Measurements from ENCODE around the gene NOSIP. TPM values are rescaled to one million over a fixed set of nuclear protein-coding genes. Genes with fewer than 3 reads are reported as not detected.

The NOSIP gene
- total RNA-seq, 2 donors from 2014 or later = 50.6 to 73.2 TPM

- ATAC-seq (no peak), DNase-seq (no peak)
- WGBS, 2 donors = 65 to 69% methylated on average over 3 of the region's 3 CpGs
- peaks cover 0 to 1% of the 10 kb centered on the region in 2 donors for H3K36me3 ChIP-seq (replicated peaks in 1 of 2; ENCODE audit: insufficient read depth in 1 of 2, low read depth in 2 of 2)
- no peaks in the 10 kb centered on the region for H3K9me3 ChIP-seq
- TF ChIP-seq CTCF (IDR thresholded peaks at IDR 0.05) = no peak
- TF ChIP-seq POLR2A (IDR thresholded peaks at IDR 0.05) = no peak
- H3K4me3 ChIP-seq = no peak overlapping the region
- intact Hi-C loops (cut with DNase I) = no loop called here
- H3K27me3 ChIP-seq = no peaks in the 10 kb centered on the region
- peaks cover 92% of the 10 kb centered on the region for H3K4me1 ChIP-seq
- peak overlapping the region; percentile 75 to 83 (median 76) for H3K27ac ChIP-seq
These were observed 20.9 kb downstream of the NOSIP start for GRCh38 chr19:49559443-49559842.

GRCh38 chr19:49558591-49558990 is 21.8 kb downstream of the NOSIP start:
- no peaks in the 10 kb centered on the region for H3K27me3 ChIP-seq
- 49 to 52% methylated on average over 4 to 7 of the region's 7 CpGs for WGBS, 2 donors
- ATAC-seq (no peak), DNase-seq (peak in 1 of 4 donors; percentile 31)
- H3K4me3 ChIP-seq = no peak overlapping the region
- intact Hi-C loops (cut with DNase I) = no loop called here
- TF ChIP-seq POLR2A (IDR thresholded peaks at IDR 0.05) = no peak
- no peak for TF ChIP-seq CTCF (IDR thresholded peaks at IDR 0.05)
- H3K9me3 ChIP-seq = no peaks in the 10 kb centered on the region
- peak overlapping the region; percentile 41 to 78 (median 46) for H3K27ac ChIP-seq
- H3K36me3 ChIP-seq (replicated peaks in 1 of 2; ENCODE audit: insufficient read depth in 1 of 2, low read depth in 2 of 2) = peaks cover 0 to 1% of the 10 kb centered on the region in 2 donors
- H3K4me1 ChIP-seq = peaks cover 92% of the 10 kb centered on the region

- 65 to 67% methylated on average over 14 to 18 of the region's 18 CpGs for WGBS, 2 donors
- intact Hi-C loops (cut with DNase I) = no loop called here
- peaks cover 91% of the 10 kb centered on the region for H3K4me1 ChIP-seq
- ATAC-seq = no peak
- H3K27me3 ChIP-seq = no peaks in the 10 kb centered on the region
- H3K9me3 ChIP-seq = no peaks in the 10 kb centered on the region
- H3K27ac ChIP-seq = peak overlapping the region; percentile 91 to 95 (median 93)
- TF ChIP-seq POLR2A (IDR thresholded peaks at IDR 0.05) (no peak), CTCF (IDR thresholded peaks at IDR 0.05) (no peak)
- peaks cover 0 to 1% of the 10 kb centered on the region in 2 donors for H3K36me3 ChIP-seq (replicated peaks in 1 of 2; ENCODE audit: insufficient read depth in 1 of 2, low read depth in 2 of 2)
- no peak overlapping the region for H3K4me3 ChIP-seq
- peak in 1 of 4 donors; percentile 19 for DNase-seq
These were observed 22.6 kb downstream of the NOSIP start for GRCh38 chr19:49557641-49558325.

GRCh38 chr19:49556412-49557398 is 23.7 kb downstream of the NOSIP start:
- intact Hi-C loops (cut with DNase I) = no loop called here
- Histone ChIP-seq H3K4me3 (peak overlapping the region in 1 of 2 donors; percentile 1), H3K27me3 (no peaks in the 10 kb centered on the region), H3K4me1 (peaks cover 84% of the 10 kb centered on the region), H3K9me3 (no peaks in the 10 kb centered on the region), H3K27ac (peak overlapping the region; percentile 91 to 95 (median 93)), H3K36me3 (replicated peaks in 1 of 2; ENCODE audit: insufficient read depth in 1 of 2, low read depth in 2 of 2) (peaks cover 0 to 1% of the 10 kb centered on the region in 2 donors)
- TF ChIP-seq CTCF (IDR thresholded peaks at IDR 0.05) (no peak), POLR2A (IDR thresholded peaks at IDR 0.05) (peak; percentile 71 to 90 (median 81))
- WGBS, 2 donors = 38 to 60% methylated on average over 17 to 61 of the region's 66 CpGs
- peak; percentile 60 for ATAC-seq
- peak; percentile 91 to 97 (median 95) for DNase-seq
